Lower lobe of right lung (tissue), 2 donors: Measurements from ENCODE around the gene PDE11A. TPM values are rescaled to one million over a fixed set of nuclear protein-coding genes. Genes with fewer than 3 reads are reported as not detected.
A peak's percentile ranks its signal among the peaks of the same experiment; 100 is the strongest.
"Not testable (repeated sequence)": the region's sequence is repeated elsewhere in the genome, so short reads cannot be mapped to it uniquely, and the experiment has no call there.

ENCODE experiments used
- ATAC-seq, 2 donors: fragments of 200-7000 bp; cut with Tn5 transposase; one replicate each; pipeline ENCODE4 v1.9.1; 2020 to 2022; ENCODE audit warnings: mild to moderate bottlenecking in 2 of 2, moderate library complexity in 2 of 2
- DNase-seq: peaks from one replicate; pipeline ENCODE4 v3.0.0-alpha.2; 2020
- H3K27ac ChIP-seq: fragments of 200-600 bp; one replicate; pipeline ENCODE4 v1.8.0; 2022
- H3K27me3 ChIP-seq: fragments of 200-600 bp; one replicate; pipeline ENCODE4 v1.8.0; 2022; ENCODE audit warnings: low read depth
- H3K36me3 ChIP-seq: fragments of 200-600 bp; one replicate; pipeline ENCODE4 v1.8.0; 2022; ENCODE audit warnings: mild to moderate bottlenecking
- H3K4me1 ChIP-seq: fragments of 200-600 bp; one replicate; pipeline ENCODE4 v1.8.0; 2022
- H3K4me3 ChIP-seq: fragments of 200-600 bp; one replicate; pipeline ENCODE4 v1.8.0; 2022; ENCODE audit warnings: mild to moderate bottlenecking
- H3K9me3 ChIP-seq: fragments of 200-600 bp; one replicate; pipeline ENCODE4 v1.8.0; 2022
- intact Hi-C: fragments of 100-400 bp; cut with DNase I; formaldehyde crosslinking; loops from one replicate; pipeline ENCODE4 v1.11.0; 2022
- total RNA-seq: library from RNA; stranded (reverse); fragmentation: NEBNext Ultra II Directional; extraction: Animal tissue kit (Norgen Biotek cat#: 25700); gene quantifications from one replicate; pipeline ENCODE4 v1.2.1, GENCODE V29; 2021
- TF ChIP-seq, protein P1 (sequence below): fragments of 200-600 bp; IDR thresholded peaks from one replicate; pipeline ENCODE4 v1.8.0; 2022; ENCODE audit warnings: antibody characterized with exemption, mild to moderate bottlenecking
- donor health status: DM: no; HTN: yes; CAD: no; lungs with severe emphysema.

The PDE11A gene
- total RNA-seq, 1 donor from 2014 or later: 0.27 TPM

DNA sequence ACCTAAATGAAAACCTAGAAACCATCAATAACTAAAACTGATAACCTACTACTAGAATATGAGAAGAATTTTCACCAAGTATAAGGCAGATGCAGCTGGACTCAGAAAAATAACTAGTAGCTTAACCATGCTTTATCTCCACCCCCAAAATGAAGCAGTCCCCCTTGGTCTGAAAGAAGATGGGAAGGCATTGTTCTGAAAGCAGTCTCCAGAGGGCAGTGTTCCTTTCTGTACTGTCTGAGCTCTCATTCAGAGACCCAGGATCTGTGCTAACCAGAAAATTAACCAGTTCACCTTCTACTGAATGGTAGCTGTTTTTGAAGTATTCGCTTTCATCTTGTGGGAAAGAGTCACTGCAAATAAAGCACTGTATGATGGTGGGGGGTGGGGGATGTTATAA lies 273.0 kb downstream of the PDE11A start:
- Histone ChIP-seq H3K36me3 (no peaks in the 10 kb centered on the region), H3K9me3 (no peaks in the 10 kb centered on the region), H3K27ac (no peak overlapping the region), H3K4me1 (no peaks in the 10 kb centered on the region), H3K27me3 (no peaks in the 10 kb centered on the region), H3K4me3 (no peak overlapping the region)
- DNase-seq: no peak
- TF ChIP-seq, protein P1, sequence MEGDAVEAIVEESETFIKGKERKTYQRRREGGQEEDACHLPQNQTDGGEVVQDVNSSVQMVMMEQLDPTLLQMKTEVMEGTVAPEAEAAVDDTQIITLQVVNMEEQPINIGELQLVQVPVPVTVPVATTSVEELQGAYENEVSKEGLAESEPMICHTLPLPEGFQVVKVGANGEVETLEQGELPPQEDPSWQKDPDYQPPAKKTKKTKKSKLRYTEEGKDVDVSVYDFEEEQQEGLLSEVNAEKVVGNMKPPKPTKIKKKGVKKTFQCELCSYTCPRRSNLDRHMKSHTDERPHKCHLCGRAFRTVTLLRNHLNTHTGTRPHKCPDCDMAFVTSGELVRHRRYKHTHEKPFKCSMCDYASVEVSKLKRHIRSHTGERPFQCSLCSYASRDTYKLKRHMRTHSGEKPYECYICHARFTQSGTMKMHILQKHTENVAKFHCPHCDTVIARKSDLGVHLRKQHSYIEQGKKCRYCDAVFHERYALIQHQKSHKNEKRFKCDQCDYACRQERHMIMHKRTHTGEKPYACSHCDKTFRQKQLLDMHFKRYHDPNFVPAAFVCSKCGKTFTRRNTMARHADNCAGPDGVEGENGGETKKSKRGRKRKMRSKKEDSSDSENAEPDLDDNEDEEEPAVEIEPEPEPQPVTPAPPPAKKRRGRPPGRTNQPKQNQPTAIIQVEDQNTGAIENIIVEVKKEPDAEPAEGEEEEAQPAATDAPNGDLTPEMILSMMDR: peak; percentile 28
- peak in 1 of 2 donors; percentile 27 for ATAC-seq
- intact Hi-C loops: no loop called here

DNA sequence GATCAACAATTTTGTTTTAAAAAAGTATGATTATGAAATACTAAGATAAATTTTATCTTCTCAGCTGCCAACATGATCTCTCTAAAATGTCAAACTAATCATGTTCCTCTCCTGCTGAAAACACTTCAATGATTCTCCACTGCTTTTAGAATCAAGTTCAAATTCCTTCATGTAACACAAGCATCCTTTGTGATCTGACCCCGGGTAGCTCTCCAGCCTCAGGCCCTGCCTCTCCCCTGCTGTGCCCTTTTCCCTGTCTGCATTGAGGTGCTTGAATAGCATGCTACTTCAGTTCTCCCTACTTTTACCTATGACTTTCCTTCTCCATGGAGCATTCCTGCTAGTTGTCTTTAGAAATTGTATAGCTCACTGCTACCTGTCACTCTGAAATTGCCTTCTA lies 274.8 kb downstream of the PDE11A start:
- Histone ChIP-seq H3K4me1 (no peaks in the 10 kb centered on the region), H3K27ac (no peak overlapping the region), H3K36me3 (no peaks in the 10 kb centered on the region), H3K9me3 (no peaks in the 10 kb centered on the region), H3K4me3 (no peak overlapping the region), H3K27me3 (no peaks in the 10 kb centered on the region)
- ATAC-seq (no peak), DNase-seq (no peak)
- intact Hi-C loops: no loop called here
- TF ChIP-seq, protein P1: no peak

DNA sequence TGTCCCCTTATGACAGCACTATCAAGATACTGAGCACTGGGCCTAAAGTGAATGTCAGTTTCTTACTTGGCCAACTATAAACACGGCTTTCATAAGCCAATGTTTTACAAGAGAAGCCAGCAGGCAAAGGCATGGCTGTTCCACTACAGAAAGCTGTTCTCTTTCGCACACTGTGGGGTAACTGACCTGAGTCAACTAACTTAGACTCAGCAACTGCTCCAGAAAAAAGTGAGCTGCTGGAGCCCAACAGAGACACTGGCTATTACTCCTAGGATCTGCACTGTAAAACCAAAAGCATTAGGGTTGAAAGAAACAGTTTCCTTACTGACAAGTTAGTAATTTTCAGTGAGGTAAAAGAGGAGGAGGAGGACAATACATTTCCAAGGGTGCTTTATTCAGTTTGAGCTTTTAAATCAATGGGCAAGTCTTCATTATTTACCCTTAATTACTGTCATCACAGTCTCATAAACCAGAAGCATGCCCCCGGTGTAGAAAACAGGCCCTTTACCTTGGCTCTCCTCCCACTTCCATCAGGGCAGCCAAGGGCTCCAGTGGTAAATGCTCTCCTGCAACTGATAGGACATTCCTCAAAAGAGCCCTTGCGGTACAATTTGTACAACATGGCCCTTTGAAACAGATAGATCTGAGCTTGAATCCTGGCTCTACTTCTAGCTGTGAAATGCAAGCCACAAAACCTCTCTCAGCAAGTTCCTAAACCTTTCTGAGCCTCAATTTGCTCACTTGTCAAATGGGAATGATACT lies 275.7 kb downstream of the PDE11A start:
- DNase-seq: no peak
- TF ChIP-seq, protein P1: no peak
- Histone ChIP-seq H3K9me3 (no peaks in the 10 kb centered on the region), H3K36me3 (no peaks in the 10 kb centered on the region), H3K4me1 (no peaks in the 10 kb centered on the region), H3K27me3 (no peaks in the 10 kb centered on the region), H3K27ac (no peak overlapping the region), H3K4me3 (no peak overlapping the region)
- intact Hi-C loops: no loop called here
- ATAC-seq: no peak

DNA sequence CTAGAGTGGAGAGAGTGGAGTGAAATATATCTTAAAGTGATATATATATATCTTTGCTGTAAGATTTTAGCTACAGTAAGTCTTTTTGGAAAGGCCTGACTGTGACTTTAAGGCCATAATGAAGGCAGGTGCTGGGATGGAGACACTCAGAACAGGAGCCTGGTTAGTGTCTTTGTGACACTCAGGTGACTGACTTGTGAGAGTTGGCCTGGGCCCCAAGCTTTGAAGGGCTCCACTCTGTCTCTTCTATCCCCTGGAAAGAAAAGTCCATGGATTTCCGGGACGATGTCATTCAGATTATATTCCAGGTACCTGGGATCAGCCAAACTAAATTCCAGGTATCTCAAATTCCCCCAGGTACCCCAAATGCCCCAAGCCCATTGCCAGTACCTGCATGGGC lies 276.6 kb downstream of the PDE11A start:
- no peak overlapping the region for H3K27ac ChIP-seq
- H3K27me3 ChIP-seq: no peaks in the 10 kb centered on the region
- DNase-seq (no peak), ATAC-seq (no peak)
- no peaks in the 10 kb centered on the region for H3K9me3 ChIP-seq
- no peaks in the 10 kb centered on the region for H3K36me3 ChIP-seq
- H3K4me3 ChIP-seq: no peak overlapping the region
- TF ChIP-seq, protein P1: no peak
- H3K4me1 ChIP-seq: no peaks in the 10 kb centered on the region
- intact Hi-C loops: no loop called here

DNA sequence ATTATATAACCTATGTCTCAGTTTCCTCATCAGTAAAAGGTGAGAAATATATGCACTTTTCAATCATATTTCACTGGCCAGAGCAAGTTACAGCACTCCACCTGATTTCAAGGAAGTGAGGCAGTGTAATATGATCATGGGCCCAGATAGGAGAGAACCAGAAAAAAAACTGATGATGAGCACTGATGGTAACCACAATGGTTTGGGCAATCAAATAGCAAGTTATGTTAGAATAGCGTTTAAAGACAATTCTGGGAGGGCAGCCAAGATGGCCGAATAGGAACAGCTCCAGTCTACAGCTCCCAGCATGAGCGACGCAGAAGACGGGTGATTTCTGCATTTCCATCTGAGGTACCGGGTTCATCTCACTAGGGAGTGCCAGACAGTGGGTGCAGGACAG lies 287.4 kb downstream of the PDE11A start:
- H3K9me3 ChIP-seq, H3K27me3 ChIP-seq, H3K27ac ChIP-seq, H3K4me3 ChIP-seq, H3K4me1 ChIP-seq, H3K36me3 ChIP-seq, intact Hi-C loops, ATAC-seq, DNase-seq: not testable (repeated sequence)

DNA sequence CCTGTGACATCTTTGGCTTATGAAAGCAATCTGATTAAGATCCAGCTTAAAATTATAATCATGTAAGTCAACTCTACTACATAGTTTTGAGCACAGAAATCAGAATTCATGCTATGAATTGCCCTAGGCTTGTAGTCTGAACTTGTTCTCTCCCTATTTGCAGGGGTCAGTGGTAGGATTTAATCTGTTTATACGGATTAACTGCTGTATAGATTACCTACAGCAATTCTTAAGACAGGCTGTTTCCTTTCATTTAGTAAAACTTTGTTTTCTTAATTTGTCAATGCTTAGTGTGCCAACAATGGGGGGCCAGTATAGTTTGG lies 287.9 kb downstream of the PDE11A start:
- H3K4me1 ChIP-seq: no peaks in the 10 kb centered on the region
- H3K36me3 ChIP-seq: no peaks in the 10 kb centered on the region
- DNase-seq (no peak), ATAC-seq (peak in 1 of 2 donors; percentile 9)
- no peaks in the 10 kb centered on the region for H3K9me3 ChIP-seq
- H3K27me3 ChIP-seq: no peaks in the 10 kb centered on the region
- no peak overlapping the region for H3K27ac ChIP-seq
- H3K4me3 ChIP-seq: no peak overlapping the region
- intact Hi-C loops: no loop called here
- TF ChIP-seq, protein P1: no peak
